NCI-H2107 (cell line): ENCODE data around the gene TCAIM.
"Not testable (repeated sequence)": the region's sequence is repeated elsewhere in the genome, so short reads cannot be mapped to it uniquely, and the experiment has no call there.

Source experiments
- DNase-seq: peaks from one replicate; lab custom pipeline; 2025; lab: John Stamatoyannopoulos, UW

Gene TCAIM

GRCh38 chr3:44343421-44343820 lies 4.9 kb downstream of the TCAIM start:
- no peak for DNase-seq

DNA sequence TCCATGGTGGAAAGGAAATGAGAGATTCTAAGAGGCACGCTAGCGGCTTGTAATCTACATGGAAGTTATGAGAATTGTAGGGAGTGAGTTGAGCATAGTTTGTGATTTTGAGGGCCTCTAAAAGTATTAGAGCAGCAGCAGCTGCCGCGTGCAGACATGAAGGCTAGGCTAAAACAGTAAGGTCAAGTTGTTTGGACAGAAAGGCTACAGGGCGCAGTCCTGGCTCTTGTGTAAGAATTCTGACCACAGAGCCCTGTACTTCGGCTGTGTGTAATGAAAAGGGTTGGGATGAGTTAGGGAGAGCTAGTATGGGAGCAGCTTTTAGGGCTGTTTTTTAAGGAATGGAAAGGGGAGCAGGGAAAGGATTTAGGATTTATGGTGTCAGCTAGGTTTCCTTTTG lies 8.0 kb downstream of the TCAIM start:
- DNase-seq, result not testable (repeated sequence)

DNA sequence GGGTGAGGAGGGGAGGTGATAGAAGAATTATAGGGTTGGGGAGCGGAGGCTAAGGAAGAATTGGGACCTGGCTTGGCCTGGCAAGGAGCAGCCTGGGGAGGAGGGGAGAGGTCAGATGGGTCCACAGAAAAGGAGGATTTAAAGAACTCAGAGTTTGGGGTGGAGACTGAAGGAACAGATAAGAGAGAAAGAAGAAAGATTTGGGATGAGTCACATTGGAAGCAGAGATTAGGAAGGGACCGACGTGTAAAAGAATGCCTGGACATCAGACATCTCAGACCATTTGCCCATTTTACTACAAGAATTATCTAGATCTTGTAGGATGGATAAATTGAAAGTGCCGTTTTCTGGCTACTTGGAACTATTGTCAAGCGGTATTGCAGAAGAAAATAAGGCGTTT lies 10.4 kb downstream of the TCAIM start:
- no peak for DNase-seq

GRCh38 chr3:44353355-44353924 lies 14.9 kb downstream of the TCAIM start:
- no peak for DNase-seq

DNA sequence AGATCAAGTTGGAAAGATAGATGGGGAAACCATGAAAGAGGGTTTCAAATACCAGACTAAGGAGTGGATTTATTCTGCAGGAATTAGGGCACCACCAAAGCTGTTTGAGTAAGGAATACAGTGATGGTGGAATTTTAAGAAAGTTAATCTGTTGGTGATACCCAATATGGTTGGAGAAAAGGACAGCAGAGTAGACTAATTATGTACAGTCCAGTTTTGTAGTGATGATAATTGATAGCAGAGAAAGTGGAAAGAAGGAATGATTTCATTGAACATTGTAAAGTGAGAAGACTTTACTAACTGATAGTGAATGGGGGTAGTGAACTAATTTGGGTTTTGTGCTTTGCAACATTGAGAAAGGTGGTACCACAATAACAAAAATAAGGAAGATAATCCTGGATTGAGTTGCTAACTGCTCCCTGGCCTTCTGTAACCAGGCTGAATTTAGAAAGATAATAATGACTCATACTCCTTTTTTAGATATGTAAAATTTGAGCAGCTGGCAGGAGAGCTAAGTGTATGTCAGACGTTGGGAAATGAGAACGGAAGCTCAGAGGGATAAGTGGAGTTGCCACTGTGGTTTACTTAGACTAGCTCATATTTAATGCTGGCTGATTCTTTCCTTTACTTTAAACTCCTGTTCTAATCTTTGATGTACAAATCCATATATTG lies 16.9 kb downstream of the TCAIM start:
- peak; percentile 1 for DNase-seq

- DNase-seq, result no peak
Observed at GRCh38 chr3:44359146-44359751, 20.7 kb downstream of the TCAIM start.

DNA sequence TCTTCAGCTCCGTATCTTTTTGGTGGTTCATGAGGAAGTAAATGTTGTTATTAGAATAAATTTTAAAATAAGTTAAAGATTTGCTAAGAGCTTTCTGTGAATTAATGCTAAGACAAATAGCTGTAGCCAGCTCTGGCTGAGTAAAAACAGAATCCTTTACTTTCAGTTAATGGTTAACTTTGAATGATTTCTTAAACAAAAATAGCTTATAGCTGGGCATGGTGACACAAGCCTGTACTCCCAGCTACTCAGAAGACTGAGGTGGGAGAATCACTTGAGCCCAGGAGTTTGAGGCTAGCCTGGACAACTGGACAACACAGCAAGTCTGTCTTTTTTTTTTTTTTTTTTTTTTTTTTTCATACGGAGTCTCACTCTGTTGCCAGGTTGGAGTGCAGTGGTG lies 25.0 kb downstream of the TCAIM start:
- DNase-seq, result no peak

GRCh38 chr3:44365952-44366351 lies 27.4 kb downstream of the TCAIM start:
- DNase-seq, result no peak

GRCh38 chr3:44375450-44375849 lies 36.9 kb downstream of the TCAIM start:
- DNase-seq, result no peak

DNA sequence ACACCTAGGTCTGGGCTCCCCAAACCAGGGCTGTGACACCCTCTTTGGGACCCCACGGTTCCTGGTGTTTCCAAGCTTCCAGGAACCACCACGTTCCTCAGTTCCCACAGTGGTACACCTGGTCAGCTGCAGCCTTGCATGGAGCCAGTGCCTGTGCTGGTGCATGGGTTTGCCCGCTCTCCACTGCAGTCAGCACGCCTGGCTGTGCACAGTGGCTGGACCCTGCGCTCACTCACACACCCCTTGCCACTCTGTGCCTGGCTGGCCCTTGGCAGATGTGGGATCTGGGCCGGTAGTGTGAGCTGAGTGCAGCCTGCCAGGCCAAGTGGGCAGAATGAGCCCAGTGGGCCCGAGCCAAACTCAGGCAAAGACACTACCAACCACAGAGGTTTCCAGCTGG lies 48.8 kb downstream of the TCAIM start:
- no peak for DNase-seq

DNA sequence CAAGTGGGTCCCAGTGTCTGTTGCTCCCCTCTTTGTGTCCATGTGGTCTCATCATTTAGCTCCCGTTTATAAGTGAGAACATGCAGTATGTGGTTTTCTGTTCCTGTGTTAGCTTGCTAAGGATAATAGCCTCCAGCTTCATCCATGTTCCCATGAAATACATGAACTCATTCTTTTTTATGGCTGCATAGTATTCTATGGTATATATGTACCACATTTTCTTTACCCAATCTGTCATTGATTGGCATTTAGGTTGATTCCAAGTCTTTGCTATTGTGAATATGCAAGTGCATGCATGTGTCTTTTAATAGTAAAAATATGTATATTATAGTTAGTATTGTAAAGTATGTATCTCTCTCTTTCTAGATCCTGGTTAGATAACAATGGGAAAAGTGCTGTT lies 53.9 kb downstream of the TCAIM start:
- no peak for DNase-seq

DNA sequence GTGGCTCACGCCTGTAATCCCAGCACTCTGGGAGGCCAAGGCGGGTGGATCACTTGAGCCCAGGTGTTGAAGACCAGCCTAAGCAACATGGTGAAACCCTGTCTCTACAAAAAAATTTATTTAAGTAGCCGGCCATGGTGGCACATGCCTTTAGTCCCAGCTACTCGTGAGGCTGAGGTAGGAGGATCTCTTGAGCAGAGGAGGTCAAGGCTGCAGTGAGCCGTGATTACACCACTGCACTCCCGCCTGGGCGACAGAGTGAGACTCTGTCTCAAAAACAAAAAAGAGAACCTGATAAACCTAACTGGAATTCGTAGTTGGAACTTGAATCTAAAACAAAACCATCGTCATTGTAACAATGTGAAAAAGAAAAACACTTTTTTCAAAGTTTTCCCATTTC lies 57.1 kb downstream of the TCAIM start:
- DNase-seq, result no peak

- no peak for DNase-seq
Observed at GRCh38 chr3:44396200-44397171, 57.9 kb downstream of the TCAIM start.

GRCh38 chr3:44398271-44398670 lies 59.7 kb downstream of the TCAIM start:
- not testable (repeated sequence) for DNase-seq

GRCh38 chr3:44398853-44399252 lies 60.3 kb downstream of the TCAIM start:
- DNase-seq, result no peak

DNA sequence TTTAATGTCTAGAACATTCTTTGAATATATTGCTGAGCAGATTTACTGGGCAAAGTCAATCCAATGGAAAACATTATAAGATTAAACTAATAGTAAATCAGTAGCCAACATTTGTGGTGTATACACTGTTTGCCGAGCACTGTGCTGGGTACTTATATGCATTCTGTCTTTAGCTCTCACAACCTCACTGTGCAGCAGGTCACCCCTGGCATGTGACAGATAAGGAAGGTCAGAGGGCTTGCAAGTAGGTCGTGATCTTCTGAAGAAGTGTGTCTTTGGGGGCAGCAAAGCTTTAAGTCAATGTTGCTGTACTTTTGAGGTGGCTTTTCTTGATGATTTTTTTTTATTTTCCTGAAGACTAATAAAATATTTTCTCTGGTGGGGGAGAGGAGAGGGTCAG lies 62.2 kb downstream of the TCAIM start:
- no peak for DNase-seq

DNA sequence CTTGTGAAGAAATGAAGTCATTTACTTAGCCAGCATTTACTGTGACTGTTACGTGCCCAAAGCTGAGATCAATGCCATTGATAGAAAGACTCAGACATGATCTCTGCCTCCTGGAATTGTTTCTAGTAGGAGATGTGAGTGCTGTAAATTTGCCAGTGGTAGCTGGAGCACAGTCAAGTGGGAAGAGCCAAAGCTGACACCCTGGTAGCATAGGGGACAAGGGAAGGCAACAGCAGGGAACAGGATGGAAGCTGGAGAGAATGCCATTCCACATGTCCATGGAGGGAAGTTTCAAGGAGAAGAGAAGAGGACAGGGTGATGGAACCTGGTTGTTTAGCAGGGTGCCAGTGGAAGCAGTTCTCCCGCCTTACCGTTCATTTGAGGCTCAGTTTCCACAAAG lies 64.0 kb downstream of the TCAIM start:
- no peak for DNase-seq

DNA sequence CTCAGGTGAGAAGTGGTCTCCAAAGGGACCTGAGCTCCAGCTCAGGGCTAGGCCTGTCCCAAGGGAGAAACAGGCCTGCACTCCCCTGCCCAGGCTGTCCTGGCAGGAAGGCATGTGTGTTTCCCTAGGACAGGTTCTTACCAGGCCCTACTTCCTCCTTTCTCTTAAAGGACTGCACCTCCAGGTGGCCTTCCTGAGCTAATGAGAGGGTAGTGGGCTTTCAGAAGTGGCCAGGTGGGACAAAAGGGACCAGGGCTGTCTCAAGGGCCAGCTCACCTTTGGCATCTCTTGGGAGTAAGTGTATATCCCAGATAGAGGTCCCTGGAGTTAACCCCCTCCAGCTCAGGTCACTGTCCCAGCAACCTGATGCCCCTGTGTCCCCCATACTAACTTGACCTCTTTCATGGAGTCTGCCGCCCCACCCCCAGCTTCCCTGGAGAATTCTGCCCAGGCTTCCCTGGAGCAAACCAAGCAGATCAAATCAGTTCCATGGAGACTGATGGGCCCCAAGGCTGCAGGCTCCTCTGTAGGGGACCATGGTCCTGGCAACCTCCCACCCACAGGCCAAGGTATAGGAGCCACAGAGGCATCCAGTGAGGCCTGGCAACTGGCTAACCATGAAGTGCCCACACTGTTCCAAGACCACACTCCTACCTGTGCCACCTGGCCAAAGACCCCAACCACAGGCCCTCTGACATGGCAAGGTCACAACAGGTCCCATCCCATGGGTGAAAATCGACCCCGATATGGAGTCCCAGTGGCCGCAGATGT lies 71.3 kb downstream of the TCAIM start:
- no peak for DNase-seq

DNA sequence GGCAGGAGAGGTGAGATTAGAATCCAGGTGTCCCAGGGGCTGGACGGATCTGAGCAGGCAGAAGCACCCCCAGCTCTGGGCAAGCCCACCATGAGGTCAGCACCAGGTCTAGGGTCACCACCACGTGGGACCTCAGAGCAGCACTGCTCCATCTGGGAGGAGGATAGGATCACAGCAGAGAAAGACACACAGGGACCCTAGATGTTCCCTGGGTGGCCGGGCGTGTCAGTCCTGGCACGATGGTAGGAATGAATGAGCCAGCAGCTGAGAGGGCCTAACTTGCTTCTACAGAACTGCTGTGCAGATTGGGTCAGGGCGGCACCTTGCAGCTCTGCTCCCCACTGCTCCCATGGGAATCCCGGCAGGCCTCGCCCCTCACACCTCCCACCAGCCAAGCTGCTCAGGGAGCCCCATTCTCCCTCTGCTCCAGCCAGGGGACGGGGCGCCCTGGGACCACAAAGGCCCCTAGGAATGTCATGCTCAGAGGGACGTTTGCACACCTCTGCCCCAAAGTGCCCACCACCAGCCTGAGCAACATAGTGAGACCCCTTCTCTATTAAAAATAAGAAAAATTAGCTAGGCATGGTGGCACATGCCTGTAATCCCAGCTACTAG lies 72.6 kb downstream of the TCAIM start:
- no peak for DNase-seq

GRCh38 chr3:44412365-44412764 lies 73.8 kb downstream of the TCAIM start:
- no peak for DNase-seq

DNA sequence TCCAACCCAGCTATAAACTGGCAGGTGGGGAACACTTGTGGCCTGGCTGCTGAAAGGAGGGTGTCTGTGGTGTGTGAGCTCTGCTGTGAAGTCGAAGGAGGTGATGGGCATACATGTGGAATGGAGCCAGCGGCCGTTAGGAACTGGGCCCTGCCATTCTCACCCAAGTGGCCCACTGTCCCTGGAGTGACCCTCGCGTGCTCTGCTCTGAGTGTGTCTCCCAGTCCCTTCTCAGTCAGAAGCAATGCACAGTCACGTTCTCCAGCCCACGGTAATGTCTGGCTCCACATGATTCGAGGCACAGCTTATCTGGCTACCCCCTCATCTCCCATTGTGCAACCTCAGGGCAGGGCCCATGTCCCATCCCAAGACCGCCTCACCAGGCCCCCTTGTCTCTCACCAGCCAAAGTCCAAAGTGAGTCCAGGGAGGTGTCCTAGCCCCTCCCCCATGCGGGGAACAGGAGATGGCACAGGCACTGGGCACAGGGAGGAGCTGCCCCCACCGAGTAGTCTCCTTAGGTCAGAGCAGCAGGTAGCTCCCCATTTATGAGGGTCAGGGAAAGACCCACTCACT lies 76.0 kb downstream of the TCAIM start:
- DNase-seq, result no peak
